Endometrial microvascular endothelial cells (primary cell): ENCODE data around the gene STAT4. TPM values are rescaled to one million over a fixed set of nuclear protein-coding genes. Genes with fewer than 3 reads are reported as not detected.

Experiments used
- in situ Hi-C: cut with HindIII; loops from 2 replicates; pipeline ENCODE4 v1.10.0; 2017; ENCODE audit warnings: low sequenced_read_pairs, low pct_unique_long_range_greater_than_20kb; ENCODE audit errors: inconsistent ontology term
- total RNA-seq: library from RNA; depleted of rRNA; stranded (reverse); fragments of >200 nt; gene quantifications from one replicate; pipeline ENCODE4 v1.2.3, GENCODE V29; 2015; ENCODE audit errors: inconsistent ontology term

STAT4 gene
- total RNA-seq, 1 donor from 2014 or later: not detected

GRCh38 chr2:191030521-191031154 lies 120.2 kb downstream of the STAT4 start:
- in situ Hi-C loops: loop anchor here (25.0 kb wide), 1 partner anchor 482 kb away; no protein-coding TSS in a partner anchor

DNA sequence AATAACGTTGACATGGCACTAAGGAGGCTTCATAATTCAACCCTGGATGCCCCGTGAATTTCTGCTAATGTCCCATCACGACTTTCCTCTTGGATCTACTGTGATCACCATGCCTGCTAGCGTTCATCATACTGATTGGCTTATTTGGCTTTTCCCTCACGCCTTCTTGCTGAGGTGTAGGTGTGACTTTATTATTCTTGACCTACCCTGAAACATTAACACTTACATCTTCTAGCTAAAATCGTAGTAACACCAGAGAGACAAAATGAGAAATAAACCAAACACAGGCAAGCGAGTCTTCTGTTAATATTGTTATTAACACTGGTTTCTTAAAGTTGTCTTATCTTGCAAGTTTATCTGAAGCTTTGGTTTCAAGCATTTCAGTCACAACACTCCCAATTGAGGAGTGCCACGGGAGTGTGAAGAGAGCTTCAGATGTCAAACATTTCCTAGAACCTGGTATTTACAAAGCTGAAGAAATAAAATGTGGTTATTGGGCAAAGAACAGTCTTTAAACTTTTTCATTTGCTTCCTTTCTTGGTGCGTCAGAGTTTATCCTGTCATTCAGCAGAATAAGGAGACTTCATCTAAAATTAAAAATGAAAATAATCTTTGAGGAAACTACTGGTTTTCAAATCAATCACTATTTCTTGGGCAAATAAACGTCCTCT lies 121.4 kb downstream of the STAT4 start:
- in situ Hi-C loops: loop anchor here (25.0 kb wide), 1 partner anchor 483 kb away; no protein-coding TSS in a partner anchor

GRCh38 chr2:191026377-191026776 lies 124.4 kb downstream of the STAT4 start:
- in situ Hi-C loops: loop anchor here (25.0 kb wide), 1 partner anchor 486 kb away; no protein-coding TSS in a partner anchor

- in situ Hi-C loops: loop anchor here (25.0 kb wide), 1 partner anchor 487 kb away; no protein-coding TSS in a partner anchor
These were observed 125.7 kb downstream of the STAT4 start for GRCh38 chr2:191025135-191025534.

GRCh38 chr2:191023235-191023679 lies 127.5 kb downstream of the STAT4 start:
- in situ Hi-C loops: no loop called here

GRCh38 chr2:191020742-191021381 lies 129.9 kb downstream of the STAT4 start:
- in situ Hi-C loops: no loop called here

DNA sequence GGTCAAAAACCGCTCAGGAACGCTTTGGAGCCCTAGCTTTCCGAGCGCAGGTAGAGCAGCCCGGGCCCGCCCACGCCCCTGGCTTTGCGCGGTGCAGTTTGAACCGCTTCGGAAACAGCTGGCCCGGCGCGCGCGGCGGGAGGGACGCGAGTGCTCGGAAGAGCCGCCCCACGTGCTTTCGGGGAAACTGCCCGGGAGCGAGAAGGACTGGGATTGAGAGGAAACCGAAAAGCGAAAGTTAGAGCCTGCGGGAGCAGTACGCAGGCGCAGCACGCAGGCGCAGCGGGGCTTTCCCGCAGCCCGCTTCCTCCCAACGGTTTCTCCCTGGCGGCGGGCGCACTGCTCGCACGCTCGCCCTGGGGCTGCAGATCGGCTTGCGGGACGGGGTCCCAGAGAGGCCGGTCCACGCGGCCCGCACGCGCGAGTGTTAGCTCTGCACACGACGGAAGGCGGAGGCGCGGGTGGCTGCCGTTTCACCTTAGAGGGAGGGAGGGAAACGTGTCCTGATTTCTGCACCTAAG lies 130.5 kb downstream of the STAT4 start:
- in situ Hi-C loops: no loop called here

DNA sequence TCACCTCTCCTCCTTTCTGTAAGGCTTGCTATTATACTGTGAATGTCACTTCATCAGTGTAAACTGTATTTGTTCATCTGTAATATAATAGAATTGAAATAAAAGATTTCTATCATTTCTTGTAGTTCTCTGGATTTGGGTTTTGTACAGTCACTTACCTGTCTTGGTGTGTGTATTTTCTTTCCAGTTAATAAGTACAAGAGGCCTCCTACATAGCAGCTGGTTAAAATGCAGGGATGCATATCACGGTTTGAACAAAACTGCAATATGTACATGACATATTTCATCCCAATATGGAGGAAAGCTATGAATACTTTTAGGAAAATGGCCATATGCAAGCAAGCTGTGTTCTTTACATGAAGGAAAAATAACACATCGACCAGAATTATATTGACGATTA lies 131.4 kb downstream of the STAT4 start:
- in situ Hi-C loops: no loop called here

- in situ Hi-C loops: no loop called here
These were observed 132.1 kb downstream of the STAT4 start for GRCh38 chr2:191018643-191019119.

DNA sequence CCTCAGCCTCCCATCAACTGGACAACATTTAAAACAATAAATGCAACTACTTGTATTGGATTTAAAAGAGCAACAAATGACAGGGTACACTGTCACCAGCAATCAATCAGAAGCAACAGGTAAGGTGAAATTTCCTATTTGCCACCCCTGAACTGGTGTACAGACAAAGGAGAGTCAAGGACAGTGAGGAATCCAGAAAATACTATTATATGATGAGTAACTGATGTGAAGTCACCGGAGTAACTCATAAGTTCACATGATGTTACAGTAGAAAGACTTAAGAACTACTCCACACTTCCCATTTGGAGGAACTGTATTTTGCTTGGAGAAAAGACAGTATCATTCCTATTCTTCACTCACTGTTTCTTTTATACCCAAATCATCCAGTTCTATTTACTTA lies 132.7 kb downstream of the STAT4 start:
- in situ Hi-C loops: no loop called here

DNA sequence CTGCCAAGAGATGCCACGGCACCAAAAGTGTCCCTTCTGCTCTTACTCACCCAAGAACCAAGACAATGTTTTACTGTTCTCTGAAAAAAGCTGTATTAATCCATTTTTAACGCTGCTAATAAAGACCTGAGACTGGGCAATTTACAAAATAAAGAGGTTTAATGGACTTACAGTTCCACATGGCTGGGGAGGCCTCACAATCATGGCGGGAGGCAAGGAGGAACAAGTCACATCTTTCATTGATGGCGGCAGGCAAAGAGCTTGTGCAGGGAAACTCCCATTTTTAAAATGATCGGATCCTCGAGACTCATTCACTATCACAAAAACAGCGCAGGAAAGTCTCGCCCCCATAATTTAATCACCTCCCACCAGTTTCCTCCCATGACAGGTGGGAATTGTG lies 135.0 kb downstream of the STAT4 start:
- in situ Hi-C loops: no loop called here

DNA sequence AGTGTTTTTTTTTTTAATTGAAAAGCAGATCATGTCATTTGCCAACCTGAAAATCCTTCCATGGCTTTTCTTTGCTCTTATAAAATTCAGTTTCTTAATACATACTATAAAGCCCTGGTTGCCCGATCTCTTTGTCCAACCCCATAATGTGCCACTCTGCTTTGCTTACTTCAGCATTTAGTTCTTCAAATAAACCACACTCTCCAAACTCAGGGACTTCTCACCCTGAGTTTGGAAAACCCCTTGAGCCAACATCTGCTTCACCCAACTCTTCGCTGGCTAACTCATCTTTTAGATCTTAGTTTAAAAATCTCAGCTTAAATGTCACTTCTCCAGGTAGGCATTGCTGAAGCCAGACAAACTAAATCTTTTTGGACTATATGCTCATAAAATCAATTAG lies 135.6 kb downstream of the STAT4 start:
- in situ Hi-C loops: no loop called here

- in situ Hi-C loops: no loop called here
These were observed 136.2 kb downstream of the STAT4 start for GRCh38 chr2:191014653-191015020.

- in situ Hi-C loops: no loop called here
These were observed 136.7 kb downstream of the STAT4 start, which contains the start of gene STAT1 for GRCh38 chr2:191013932-191014652. TSS of gene STAT1 (minus strand) at chr2:191014171. CDS start at chr2:191010003, 4,168 bp downstream.

GRCh38 chr2:191013682-191013931 lies 137.2 kb downstream of the STAT4 start:
- in situ Hi-C loops: no loop called here

- in situ Hi-C loops: no loop called here
These were observed 137.7 kb downstream of the STAT4 start for GRCh38 chr2:191012845-191013681.

GRCh38 chr2:191012346-191012745 lies 138.4 kb downstream of the STAT4 start:
- in situ Hi-C loops: no loop called here
